ENCODE measurements around the gene FAM180B. TPM values are rescaled to one million over a fixed set of nuclear protein-coding genes. Genes with fewer than 3 reads are reported as not detected.

Gene FAM180B
- total and polyA plus RNA-seq, 2 of the 13 experiments (the other 11 are each of a cell fraction or from before 2014, with no cell fraction given) = 0.40 to 1.0 TPM

DNA sequence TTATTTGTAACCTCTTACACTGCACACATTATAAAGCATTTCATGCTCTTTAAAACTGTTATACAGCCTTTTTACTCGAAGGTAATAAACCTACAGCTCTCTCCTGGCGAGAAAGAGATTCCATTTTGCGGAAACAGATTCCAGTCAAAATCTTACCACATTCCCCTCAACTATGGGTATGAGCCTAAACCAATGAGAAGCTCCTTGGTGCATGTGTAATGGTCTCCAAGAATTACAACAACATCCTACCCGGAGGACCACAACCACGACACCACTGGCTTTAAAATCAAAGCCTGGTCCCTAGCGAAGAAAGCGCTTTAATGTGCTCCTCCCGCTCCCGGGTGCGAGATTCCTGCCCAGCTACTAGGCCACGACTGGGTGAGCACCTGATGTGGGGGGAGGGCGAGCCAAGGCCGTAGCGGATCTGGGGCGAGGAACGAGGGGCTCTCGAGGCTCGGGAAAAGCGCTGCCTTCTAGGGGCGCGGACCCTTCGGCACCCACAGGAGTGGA lies 34.4 kb upstream of the FAM180B start (continued):
- no peak for TF ChIP-seq ZNF253 (CRISPR knock-in tag; IDR thresholded peaks at IDR 0.05; ENCODE audit: borderline replicate concordance)
- no peak for TF ChIP-seq SUZ12 (IDR thresholded peaks at IDR 0.05; ENCODE audit: low read depth, low read length)
- 0 out of 2 replicates have a peak, but pooled peaks have one; percentile 15 for TF ChIP-seq ZNF703 (CRISPR knock-in tag; IDR thresholded peaks at IDR 0.05; ENCODE audit: borderline replicate concordance)
- no peak for TF ChIP-seq RCOR2 (CRISPR knock-in tag; IDR thresholded peaks at IDR 0.05)
- no peak for TF ChIP-seq ZBTB2 (CRISPR knock-in tag; IDR thresholded peaks at IDR 0.05; ENCODE audit: low read depth)
- TF ChIP-seq, protein P1, sequence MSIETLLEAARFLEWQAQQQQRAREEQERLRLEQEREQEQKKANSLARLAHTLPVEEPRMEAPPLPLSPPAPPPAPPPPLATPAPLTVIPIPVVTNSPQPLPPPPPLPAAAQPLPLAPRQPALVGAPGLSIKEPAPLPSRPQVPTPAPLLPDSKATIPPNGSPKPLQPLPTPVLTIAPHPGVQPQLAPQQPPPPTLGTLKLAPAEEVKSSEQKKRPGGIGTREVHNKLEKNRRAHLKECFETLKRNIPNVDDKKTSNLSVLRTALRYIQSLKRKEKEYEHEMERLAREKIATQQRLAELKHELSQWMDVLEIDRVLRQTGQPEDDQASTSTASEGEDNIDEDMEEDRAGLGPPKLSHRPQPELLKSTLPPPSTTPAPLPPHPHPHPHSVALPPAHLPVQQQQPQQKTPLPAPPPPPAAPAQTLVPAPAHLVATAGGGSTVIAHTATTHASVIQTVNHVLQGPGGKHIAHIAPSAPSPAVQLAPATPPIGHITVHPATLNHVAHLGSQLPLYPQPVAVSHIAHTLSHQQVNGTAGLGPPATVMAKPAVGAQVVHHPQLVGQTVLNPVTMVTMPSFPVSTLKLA (IDR thresholded peaks at IDR 0.05) = no peak
- TF ChIP-seq, protein P2, sequence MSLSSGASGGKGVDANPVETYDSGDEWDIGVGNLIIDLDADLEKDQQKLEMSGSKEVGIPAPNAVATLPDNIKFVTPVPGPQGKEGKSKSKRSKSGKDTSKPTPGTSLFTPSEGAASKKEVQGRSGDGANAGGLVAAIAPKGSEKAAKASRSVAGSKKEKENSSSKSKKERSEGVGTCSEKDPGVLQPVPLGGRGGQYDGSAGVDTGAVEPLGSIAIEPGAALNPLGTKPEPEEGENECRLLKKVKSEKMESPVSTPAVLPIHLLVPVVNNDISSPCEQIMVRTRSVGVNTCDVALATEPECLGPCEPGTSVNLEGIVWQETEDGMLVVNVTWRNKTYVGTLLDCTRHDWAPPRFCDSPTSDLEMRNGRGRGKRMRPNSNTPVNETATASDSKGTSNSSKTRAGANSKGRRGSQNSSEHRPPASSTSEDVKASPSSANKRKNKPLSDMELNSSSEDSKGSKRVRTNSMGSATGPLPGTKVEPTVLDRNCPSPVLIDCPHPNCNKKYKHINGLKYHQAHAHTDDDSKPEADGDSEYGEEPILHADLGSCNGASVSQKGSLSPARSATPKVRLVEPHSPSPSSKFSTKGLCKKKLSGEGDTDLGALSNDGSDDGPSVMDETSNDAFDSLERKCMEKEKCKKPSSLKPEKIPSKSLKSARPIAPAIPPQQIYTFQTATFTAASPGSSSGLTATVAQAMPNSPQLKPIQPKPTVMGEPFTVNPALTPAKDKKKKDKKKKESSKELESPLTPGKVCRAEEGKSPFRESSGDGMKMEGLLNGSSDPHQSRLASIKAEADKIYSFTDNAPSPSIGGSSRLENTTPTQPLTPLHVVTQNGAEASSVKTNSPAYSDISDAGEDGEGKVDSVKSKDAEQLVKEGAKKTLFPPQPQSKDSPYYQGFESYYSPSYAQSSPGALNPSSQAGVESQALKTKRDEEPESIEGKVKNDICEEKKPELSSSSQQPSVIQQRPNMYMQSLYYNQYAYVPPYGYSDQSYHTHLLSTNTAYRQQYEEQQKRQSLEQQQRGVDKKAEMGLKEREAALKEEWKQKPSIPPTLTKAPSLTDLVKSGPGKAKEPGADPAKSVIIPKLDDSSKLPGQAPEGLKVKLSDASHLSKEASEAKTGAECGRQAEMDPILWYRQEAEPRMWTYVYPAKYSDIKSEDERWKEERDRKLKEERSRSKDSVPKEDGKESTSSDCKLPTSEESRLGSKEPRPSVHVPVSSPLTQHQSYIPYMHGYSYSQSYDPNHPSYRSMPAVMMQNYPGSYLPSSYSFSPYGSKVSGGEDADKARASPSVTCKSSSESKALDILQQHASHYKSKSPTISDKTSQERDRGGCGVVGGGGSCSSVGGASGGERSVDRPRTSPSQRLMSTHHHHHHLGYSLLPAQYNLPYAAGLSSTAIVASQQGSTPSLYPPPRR (CRISPR knock-in tag; IDR thresholded peaks at IDR 0.05; ENCODE audit: borderline replicate concordance) = 0 out of 2 replicates have a peak, but pooled peaks have one; percentile 11
- no peak for TF ChIP-seq ZNF646 (CRISPR knock-in tag; IDR thresholded peaks at IDR 0.05)
- no peak for TF ChIP-seq CHCHD3 (CRISPR knock-in tag; IDR thresholded peaks at IDR 0.05)
- peak; percentile 49; the same call in 1 of the 2 replicates for TF ChIP-seq ZBTB7A (CRISPR knock-in tag; IDR thresholded peaks at IDR 0.05)
- 0 out of 2 replicates have a peak, but pooled peaks have one; percentile 38 for TF ChIP-seq NKX3-1 (CRISPR knock-in tag; IDR thresholded peaks at IDR 0.05)
- TF ChIP-seq TRIM24 (CRISPR knock-in tag; IDR thresholded peaks at IDR 0.05) = 0 out of 2 replicates have a peak, but pooled peaks have one; percentile 34
- 0 out of 2 replicates have a peak, but pooled peaks have one; percentile 13 for TF ChIP-seq ZNF724P (CRISPR knock-in tag; IDR thresholded peaks at IDR 0.05; ENCODE audit: borderline replicate concordance)
- TF ChIP-seq ATF7 (IDR thresholded peaks at IDR 0.05) = no peak
- TF ChIP-seq ATF7 (CRISPR knock-in tag; IDR thresholded peaks at IDR 0.05) = no peak
- TF ChIP-seq ZFAT (CRISPR knock-in tag; conservative IDR thresholded peaks at IDR 0.05) = 0 out of 2 replicates have a peak, but pooled peaks have one; percentile 22
